ENCODE data around the gene KARS1.
"Not testable (repeated sequence)": the region's sequence is repeated elsewhere in the genome, so short reads cannot be mapped to it uniquely, and the experiment has no call there.

Gene KARS1

GRCh38 chr16:75627851-75628250 is 19.6 kb downstream of the KARS1 start:
- DNase-seq (ENCODE audit: extremely low spot score, insufficient read length, low read depth) (no peak), FAIRE-seq (no peak)

DNA sequence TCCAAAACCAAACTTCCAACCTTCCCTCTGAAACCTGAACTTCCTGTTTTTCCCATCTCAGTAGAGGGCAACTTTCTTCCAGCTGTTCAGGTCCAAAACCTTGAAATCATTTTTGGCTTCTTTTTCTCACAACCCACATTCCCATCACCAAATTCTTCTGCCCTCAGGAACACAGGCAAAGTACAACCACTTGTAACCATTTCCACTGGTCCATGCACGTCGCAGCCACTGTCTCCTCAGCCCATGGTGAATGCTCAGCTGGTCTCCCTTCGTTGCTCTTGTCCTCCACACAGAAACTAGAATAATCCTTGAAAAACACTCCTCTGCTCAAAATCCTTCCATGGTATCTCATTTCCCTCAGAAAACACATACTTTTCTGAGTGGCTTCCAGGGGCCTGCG is 20.7 kb downstream of the KARS1 start:
- FAIRE-seq (no peak), DNase-seq (ENCODE audit: extremely low spot score, insufficient read length, low read depth) (no peak)

- no peak for DNase-seq (ENCODE audit: extremely low spot score, insufficient read length, low read depth)
- no peak for FAIRE-seq
Measured at GRCh38 chr16:75624921-75625334, 22.5 kb downstream of the KARS1 start.

DNA sequence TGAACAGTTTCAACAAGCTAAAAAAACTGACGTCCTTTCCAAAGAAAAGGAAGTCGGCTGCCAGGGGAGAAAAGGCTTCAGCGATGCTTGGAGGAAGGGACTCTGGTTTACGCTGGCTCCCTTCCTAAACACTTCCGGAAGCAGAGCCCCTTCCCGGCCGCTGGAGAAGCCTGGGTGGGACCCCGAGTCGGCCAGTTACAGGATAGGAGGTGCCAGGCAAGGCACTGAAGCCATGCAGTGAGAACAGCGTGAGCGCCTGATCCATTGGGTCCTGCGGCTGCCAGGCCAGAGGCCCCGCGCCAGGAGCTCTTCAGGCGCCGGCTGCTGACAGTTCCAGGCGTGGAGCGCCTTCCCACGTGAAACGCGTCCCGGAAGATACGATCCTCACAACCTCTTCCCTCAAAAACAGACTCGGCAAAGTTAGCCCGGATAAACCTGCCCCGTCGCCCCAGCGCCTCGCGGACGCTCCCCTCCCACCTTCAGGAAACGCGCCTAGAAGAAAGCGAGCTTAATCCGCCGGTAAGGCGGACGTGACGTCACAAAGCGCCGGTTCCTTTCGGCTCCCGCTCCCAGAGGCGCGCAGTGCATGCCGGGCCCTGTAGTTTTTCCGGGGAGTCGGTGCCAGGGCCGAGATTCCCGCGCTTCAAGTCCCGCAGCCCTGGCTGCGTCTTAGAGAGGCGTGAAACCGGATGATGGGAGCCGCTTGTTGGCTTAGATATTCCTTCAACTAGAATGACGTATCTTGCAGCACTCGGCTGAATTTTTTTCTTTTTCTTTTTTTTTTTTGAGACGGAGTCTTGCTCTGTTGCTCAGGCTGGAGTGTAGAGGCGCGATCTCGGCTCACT is 24.5 kb downstream of the KARS1 start, which contains the start of gene ADAT1:
Gene ADAT1, minus strand, starts transcription at position 521 of the 845 bp plus-strand sequence. CDS start 2,482 bp downstream, outside the sequence.
- FAIRE-seq (peak; percentile 89), DNase-seq (ENCODE audit: extremely low spot score, insufficient read length, low read depth) (peak; percentile 87)

GRCh38 chr16:75621170-75621477 is 26.3 kb downstream of the KARS1 start:
- DNase-seq (ENCODE audit: extremely low spot score, insufficient read length, low read depth): no peak

DNA sequence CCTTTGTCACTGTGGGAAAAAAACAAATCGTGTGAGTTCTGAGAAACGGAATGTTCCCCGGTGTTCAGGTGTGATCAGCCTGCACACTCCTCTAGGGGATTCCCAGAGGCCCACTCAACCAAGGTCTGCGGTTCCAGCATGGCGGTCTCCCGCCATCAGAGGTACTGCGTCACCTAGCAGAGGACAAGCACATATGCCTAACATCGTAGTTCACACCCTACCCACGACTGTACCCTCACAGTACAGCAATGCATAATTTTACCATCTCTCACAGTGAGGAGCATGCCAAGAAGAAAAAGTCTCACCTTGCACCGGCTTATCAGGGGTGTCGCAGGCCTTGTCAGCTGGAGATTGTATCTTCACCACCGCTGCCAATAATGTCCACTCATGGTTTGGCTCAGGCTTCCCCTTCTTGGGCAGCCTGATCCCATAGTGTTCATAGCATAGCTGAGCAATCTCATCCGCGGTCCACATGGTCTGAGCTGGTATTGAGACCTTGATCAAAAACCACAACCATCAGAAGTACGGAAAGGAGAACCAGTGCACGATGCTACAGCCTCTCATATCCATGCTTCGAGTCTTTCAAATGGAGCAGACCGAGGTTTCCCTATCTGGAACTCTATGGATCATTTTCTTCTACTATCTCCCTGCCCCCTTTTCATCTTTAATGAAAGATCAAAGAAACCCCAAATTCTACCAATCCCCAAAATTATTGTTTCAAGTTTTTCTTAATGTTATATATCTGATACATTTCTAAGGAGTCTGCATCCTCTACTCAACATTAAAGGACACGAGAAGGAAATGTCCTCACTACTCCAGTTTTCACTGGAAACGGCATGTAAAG is 26.9 kb downstream of the KARS1 start:
- DNase-seq (ENCODE audit: extremely low spot score, insufficient read length, low read depth) (no peak), FAIRE-seq (no peak)

More at GRCh38 chr16:75621170-75621477, 26.3 kb downstream of the KARS1 start:
- FAIRE-seq: peak; percentile 61

DNA sequence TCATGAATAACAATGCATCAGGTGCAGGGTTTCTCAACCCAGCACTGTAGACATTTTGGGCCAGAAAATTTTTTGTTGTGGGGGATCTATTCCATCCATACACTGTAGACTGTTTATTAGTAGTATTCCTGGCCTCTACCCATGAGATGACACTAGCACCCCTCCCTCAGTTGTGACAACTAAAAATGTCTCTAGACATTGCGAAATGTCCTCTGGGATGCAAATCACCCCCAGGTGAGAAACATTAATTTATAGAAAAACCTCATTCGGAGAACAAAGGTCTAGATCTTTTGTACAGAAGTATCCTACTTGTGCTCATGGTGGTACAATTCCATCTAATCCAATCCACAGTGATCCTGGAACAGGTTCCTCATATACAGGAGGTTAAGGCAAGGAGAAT is 28.7 kb downstream of the KARS1 start:
- FAIRE-seq: no peak

GRCh38 chr16:75617121-75617520 is 30.3 kb downstream of the KARS1 start:
- no peak for FAIRE-seq
- no peak for DNase-seq (ENCODE audit: extremely low spot score, insufficient read length, low read depth)

More for the DNA sequence above, 28.7 kb downstream of the KARS1 start:
- no peak for DNase-seq (ENCODE audit: extremely low spot score, insufficient read length, low read depth)

DNA sequence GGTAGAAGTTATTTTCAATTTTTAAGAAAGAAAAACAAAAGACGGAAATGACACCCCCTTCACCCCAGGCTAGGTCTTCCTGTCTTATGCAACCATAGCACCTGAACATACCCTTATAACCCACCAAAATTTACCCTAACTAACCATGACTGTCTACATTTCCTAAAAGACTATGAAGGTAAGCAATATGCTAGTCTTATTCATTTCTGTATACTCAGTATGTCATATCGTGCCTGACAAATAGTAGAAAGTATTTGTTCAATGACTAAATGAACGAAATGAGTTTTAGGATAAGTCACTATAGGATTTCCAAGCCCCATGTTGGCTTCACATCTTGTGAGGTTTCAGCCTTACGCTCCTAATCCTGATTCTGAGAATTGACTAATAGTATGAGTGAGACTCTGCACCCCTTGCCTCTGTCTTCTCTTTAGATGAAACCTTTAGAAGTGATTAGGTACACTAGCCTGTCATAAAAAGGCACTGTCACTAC is 30.9 kb downstream of the KARS1 start:
- FAIRE-seq: no peak
- DNase-seq (ENCODE audit: extremely low spot score, insufficient read length, low read depth): no peak

GRCh38 chr16:75615619-75616018 is 31.8 kb downstream of the KARS1 start:
- FAIRE-seq: no peak
- no peak for DNase-seq (ENCODE audit: extremely low spot score, insufficient read length, low read depth)

DNA sequence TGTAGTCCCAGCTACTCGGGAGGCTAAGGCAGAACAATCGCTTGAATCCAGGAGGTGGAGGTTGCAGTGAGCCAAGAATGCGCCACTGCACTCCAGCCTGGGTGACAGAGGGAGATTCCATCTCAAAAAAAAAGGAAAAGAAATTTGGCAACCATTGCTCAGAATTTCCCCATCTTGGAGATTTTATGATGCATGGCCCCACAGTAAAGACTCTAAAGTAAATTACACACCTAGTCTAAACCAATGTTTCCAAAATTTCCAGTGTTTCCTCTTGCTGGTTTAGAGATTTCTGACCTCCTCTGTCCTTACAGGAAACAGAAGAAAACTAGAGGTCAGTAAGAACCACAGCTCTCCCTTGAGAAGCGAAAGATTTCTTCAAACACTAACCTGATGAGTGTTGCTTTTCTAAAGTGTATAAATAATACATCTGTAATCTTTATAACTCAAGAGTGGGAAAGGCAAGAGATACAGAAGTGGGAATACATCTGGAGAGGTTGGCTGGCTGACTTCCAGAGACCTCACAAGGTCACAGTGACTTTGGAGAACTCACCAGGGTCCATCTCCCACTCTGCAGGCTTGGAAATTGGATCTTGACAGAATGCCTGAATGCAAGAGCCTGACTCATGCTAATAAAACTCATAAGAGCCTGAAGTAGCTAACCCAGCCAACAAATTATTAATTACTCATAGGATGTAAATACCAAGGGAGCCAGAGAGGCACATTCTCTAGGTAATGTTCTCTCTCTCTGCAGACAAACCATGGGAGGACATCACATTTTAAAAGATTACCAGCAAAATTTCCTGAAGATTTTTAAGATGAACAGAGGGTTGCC is 33.2 kb downstream of the KARS1 start:
- FAIRE-seq (no peak), DNase-seq (ENCODE audit: extremely low spot score, insufficient read length, low read depth) (no peak)

DNA sequence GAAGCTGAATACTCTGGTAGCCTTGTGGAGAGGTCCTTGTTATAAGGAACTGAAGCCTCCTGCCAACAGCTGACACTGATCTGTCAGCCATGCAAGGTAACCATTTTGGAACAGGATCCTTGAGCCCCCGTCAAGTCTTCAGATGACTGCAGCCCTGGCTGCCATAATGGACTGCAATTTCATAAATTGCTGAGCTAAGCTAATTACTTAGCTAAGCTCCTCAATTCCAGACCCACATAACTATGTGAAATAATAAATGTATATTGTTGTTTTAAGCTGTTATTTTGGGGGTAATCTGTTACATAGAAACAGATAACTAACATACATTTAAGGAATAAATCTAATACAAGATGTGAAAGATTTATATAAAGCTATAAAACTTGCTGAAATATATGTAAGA is 41.0 kb downstream of the KARS1 start:
- FAIRE-seq: no peak

GRCh38 chr16:75603241-75603640 is 44.2 kb downstream of the KARS1 start:
- DNase-seq (ENCODE audit: extremely low spot score, insufficient read length, low read depth): no peak
- no peak for FAIRE-seq

More for the DNA sequence above, 41.0 kb downstream of the KARS1 start:
- no peak for DNase-seq (ENCODE audit: extremely low spot score, insufficient read length, low read depth)

DNA sequence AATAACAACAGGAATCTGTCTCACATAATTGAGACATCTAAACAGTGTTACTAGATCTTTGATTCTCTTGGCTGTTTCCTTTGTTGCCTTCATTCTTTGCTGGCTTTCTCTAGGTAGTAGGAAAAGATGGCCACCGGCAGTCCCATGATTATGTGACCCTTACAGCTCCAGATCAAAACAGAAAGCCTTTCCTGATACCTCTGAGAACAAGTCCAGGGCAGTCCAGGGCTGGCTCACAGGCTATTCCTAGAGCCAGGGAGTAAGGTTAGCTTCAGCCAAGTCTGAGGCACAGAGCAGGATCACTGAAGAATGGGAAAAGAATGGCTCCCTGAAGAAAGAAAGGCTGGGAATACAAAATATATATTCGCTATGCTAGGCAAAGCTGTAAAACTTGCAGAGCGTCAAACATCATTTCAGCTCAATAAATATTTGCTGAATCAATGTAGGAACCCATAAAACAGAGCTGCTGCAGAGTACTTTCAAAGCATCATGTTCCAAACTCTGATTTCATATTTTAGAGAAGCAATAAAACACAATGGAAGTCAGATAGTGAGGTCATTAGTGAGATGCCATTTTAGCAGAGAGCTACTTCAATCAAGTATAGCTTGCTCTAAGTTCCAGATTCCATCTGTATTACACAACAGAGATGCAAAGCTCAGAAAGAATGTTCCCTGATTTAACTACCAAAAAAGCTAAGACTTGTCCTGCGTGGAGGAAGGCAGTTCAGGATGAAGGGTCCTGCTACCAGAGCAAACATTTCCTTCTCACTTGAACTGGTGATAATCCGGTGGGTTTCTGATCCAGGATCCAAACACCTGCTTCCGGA is 47.8 kb downstream of the KARS1 start:
- FAIRE-seq: no peak
- no peak for DNase-seq (ENCODE audit: extremely low spot score, insufficient read length, low read depth)

DNA sequence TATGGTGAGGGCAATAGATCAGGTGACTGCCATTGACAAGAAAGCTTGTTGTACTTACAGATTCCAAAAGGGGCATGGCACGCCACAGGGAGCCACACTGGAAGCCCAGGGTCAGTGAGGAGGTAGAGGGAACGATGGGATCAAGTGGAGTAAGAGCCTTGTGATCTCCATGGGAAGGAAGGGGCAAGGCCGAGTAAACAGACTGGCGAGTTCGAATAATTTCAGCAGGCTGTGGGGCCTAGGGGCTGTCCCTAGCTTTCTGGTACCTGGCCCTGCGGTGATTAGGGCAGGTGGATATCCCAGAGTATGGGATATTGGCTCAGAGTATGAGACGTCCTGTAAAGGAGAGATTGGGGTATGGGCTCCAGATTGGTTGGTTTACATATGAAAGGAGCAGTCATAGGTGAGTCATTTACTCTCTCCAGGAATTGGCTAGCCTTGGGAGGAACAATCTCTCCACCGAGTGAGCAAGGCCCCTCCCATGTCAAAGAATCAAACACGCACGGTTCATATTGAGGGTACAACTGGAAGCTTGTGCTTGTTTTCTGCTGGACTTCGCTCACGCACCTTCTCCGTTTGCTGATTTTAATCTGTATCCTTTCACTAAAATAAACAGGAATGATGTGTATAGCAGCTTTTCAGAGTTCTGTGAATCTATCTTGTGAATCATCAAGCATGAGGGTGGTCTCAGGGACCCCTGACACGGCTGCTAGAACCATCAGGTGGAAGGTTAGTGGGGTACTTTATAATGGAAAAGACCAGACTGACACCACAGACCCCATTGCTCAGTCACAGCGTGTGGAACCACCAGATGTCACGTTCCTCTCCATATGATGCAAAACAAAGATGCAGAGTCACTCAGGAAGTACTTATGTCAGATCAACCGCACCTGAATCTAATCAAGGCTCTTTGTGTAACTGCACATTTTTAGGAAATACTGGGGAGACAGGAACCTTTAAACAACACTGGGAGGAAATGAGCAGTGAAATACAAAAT is 53.3 kb downstream of the KARS1 start:
- DNase-seq (ENCODE audit: extremely low spot score, insufficient read length, low read depth) (no peak), FAIRE-seq (no peak)

- FAIRE-seq (no peak), DNase-seq (ENCODE audit: extremely low spot score, insufficient read length, low read depth) (no peak)
Measured at GRCh38 chr16:75593308-75593707, 54.2 kb downstream of the KARS1 start.

DNA sequence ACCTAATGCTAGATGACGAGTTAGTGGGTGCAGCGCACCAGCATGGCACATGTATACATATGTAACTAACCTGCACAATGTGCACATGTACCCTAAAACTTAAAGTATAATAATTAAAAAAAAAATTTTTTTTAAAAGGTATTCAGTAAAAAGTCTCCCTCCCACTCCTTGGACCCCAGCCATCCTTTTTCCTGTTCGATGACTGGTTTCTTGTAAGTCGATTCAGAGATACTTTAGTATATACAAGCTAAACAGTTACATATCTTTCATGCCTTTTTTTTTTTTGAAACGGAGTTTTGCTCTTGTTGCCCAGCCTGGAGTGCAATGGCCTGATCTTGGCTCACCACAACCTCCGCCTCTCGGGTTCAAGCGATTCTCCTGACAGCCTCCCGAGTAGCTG is 55.5 kb downstream of the KARS1 start:
- not testable (repeated sequence) for FAIRE-seq; DNase-seq (ENCODE audit: extremely low spot score, insufficient read length, low read depth)
